CD14-positive monocyte (primary cell): Measurements from ENCODE around the gene NMNAT3. TPM values are rescaled to one million over a fixed set of nuclear protein-coding genes. Genes with fewer than 3 reads are reported as not detected.

Source experiments
- DNase-seq, 3 donors: peaks; one replicate each; pipeline ENCODE4 v3.0.0-alpha.2; 2011 to 2022
- H2AFZ ChIP-seq: 2 replicates; pipeline ENCODE4 v1.6.0; 2012; ENCODE audit warnings: mild to moderate bottlenecking, low read depth, low read length, inconsistent platforms; ENCODE audit not compliant: insufficient read depth, poor library complexity, severe bottlenecking
- H3K27ac ChIP-seq, 2 donors: 1 replicate in 1 of 2; 2 replicates in 1 of 2; pipeline ENCODE4 v1.5.1; 2012 to 2013; ENCODE audit warnings: low read length in 2 of 2, control low read depth in 1 of 2, inconsistent platforms in 1 of 2, low read depth in 1 of 2, mild to moderate bottlenecking in 1 of 2
- H3K27me3 ChIP-seq, 2 donors: one replicate each; pipeline versions ENCODE4 v1.6.0 to v1.6.1; 2011 to 2013; ENCODE audit warnings: low read length in 2 of 2; ENCODE audit not compliant: control insufficient read depth in 2 of 2, insufficient read depth in 2 of 2
- H3K36me3 ChIP-seq, 2 donors: replicated peaks in 1 of 2; 1 replicate in 1 of 2; 2 replicates in 1 of 2; pipeline versions ENCODE4 v1.5.1 to v1.6.1; 2012 to 2013; ENCODE audit warnings: low read length in 2 of 2, control low read depth in 1 of 2, inconsistent platforms in 1 of 2, mild to moderate bottlenecking in 1 of 2; ENCODE audit not compliant: insufficient read depth in 2 of 2, control insufficient read depth in 1 of 2
- H3K4me1 ChIP-seq, 2 donors: 1 replicate in 1 of 2; 2 replicates in 1 of 2; pipeline versions ENCODE4 v1.5.1 to v1.6.1; 2012 to 2013; ENCODE audit warnings: low read length in 2 of 2, control low read depth in 1 of 2, inconsistent platforms in 1 of 2, mild to moderate bottlenecking in 1 of 2, moderate library complexity in 1 of 2; ENCODE audit not compliant: insufficient read depth in 2 of 2, control insufficient read depth in 1 of 2
- H3K4me2 ChIP-seq: replicated peaks from 2 replicates; pipeline ENCODE3; 2012; ENCODE audit warnings: low read length, moderate library complexity, mild to moderate bottlenecking; ENCODE audit not compliant: poor library complexity, severe bottlenecking; ENCODE audit errors: extremely low read depth
- H3K4me3 ChIP-seq, 3 experiments: fragments of 200-600 bp in 1 of 3; sonication (generic) in 1 of 3; replicated peaks in 1 of 3; 1 replicate in 2 of 3; 2 replicates in 1 of 3; pipeline ENCODE4 v1.5.1; 2011 to 2013; ENCODE audit warnings: low read length in 3 of 3, mild to moderate bottlenecking in 3 of 3, control low read depth in 2 of 3, low read depth in 2 of 3, inconsistent platforms in 1 of 3, moderate library complexity in 1 of 3
- H3K79me2 ChIP-seq: 2 replicates; pipeline ENCODE4 v1.6.0; 2012; ENCODE audit warnings: mild to moderate bottlenecking, control low read depth, inconsistent platforms, low read length, moderate library complexity; ENCODE audit not compliant: insufficient read depth
- H3K9ac ChIP-seq: 2 replicates; pipeline ENCODE4 v1.6.0; 2017; ENCODE audit warnings: low read length, mild to moderate bottlenecking; ENCODE audit not compliant: insufficient read depth, poor library complexity, severe bottlenecking
- H3K9me3 ChIP-seq, 2 donors: replicated peaks in 1 of 2; 1 replicate in 1 of 2; 2 replicates in 1 of 2; pipeline versions ENCODE4 v1.5.1 to v1.6.1; 2012 to 2013; ENCODE audit warnings: low read length in 2 of 2, control low read depth in 1 of 2; ENCODE audit not compliant: control insufficient read depth in 1 of 2, insufficient read depth in 1 of 2
- H4K20me1 ChIP-seq: 2 replicates; pipeline ENCODE4 v1.6.0; 2012; ENCODE audit warnings: mild to moderate bottlenecking, low read length, control low read depth, moderate library complexity; ENCODE audit not compliant: insufficient read depth
- H3K27ac Mint-ChIP-seq, 7 donors: one replicate each; pipeline ENCODE4 v1.8.0; 2020; ENCODE audit warnings: mild to moderate bottlenecking in 7 of 7, mixed read lengths in 7 of 7, moderate library complexity in 6 of 7, inconsistent platforms in 2 of 7
- H3K27me3 Mint-ChIP-seq, 3 donors: one replicate each; pipeline ENCODE4 v1.8.0; 2021 to 2022; ENCODE audit warnings: low read depth in 3 of 3, mild to moderate bottlenecking in 3 of 3, mixed read lengths in 3 of 3, moderate library complexity in 3 of 3, inconsistent platforms in 1 of 3
- H3K36me3 Mint-ChIP-seq, 2 donors: one replicate each; pipeline ENCODE4 v1.8.0; 2020; ENCODE audit warnings: mixed read lengths in 2 of 2, inconsistent platforms in 1 of 2, mild to moderate bottlenecking in 1 of 2
- H3K4me1 Mint-ChIP-seq: one replicate; pipeline ENCODE4 v1.8.0; 2020; ENCODE audit warnings: mild to moderate bottlenecking, mixed read lengths
- H3K4me3 Mint-ChIP-seq, 2 donors: one replicate each; pipeline ENCODE4 v1.8.0; 2020; ENCODE audit warnings: mild to moderate bottlenecking in 2 of 2, mixed read lengths in 2 of 2, moderate library complexity in 1 of 2
- H3K9me3 Mint-ChIP-seq, 7 donors: one replicate each; pipeline ENCODE4 v1.8.0; 2020 to 2022; ENCODE audit warnings: mixed read lengths in 7 of 7, mild to moderate bottlenecking in 6 of 7, moderate library complexity in 6 of 7, inconsistent platforms in 2 of 7
- WGBS: methylation state at CpG from one replicate; pipeline ENCODE4 v1.1.5; 2013; ENCODE audit warnings: missing lambda C conversion rate; ENCODE audit not compliant: insufficient coverage; 5-methylcytosine and 5-hydroxymethylcytosine counted together
- intact Hi-C, 2 donors: fragments of 100-400 bp; cut with micrococcal nuclease; formaldehyde crosslinking; loops; one replicate each; pipeline versions ENCODE4 v1.15.0 to v1.15.1; 2023
- polyA plus RNA-seq, 3 donors: library from polyadenylated mRNA; depleted of rRNA in 1 of 3; unstranded in 2 of 3; stranded (reverse) in 1 of 3; fragments of 300-500 nt in 2 of 3; fragments of >200 nt in 1 of 3; fragmentation: Illumina TruSeq in 2 of 3; gene quantifications; 1 replicate in 2 of 3; 2 replicates in 1 of 3; pipeline ENCODE4 v1.2.3, GENCODE V29; 2012 to 2021
- TF ChIP-seq, protein P1 (sequence below): fragments of 200-600 bp; IDR thresholded peaks from one replicate; pipeline ENCODE4 v1.8.0; 2022; ENCODE audit warnings: antibody characterized with exemption, mild to moderate bottlenecking

The NMNAT3 gene
- polyA plus RNA-seq, 3 donors = 1.4 to 5.7 (median 2.9) TPM

- WGBS = 73% methylated on average over 11 of the region's 15 CpGs
- Mint-ChIP-seq H3K27ac (peak overlapping the region in 1 of 7 donors; percentile 50), H3K36me3 (no peaks in the 10 kb centered on the region), H3K4me1 (peaks cover 4% of the 10 kb centered on the region), H3K4me3 (no peak overlapping the region), H3K27me3 (peaks cover 19 to 28% (median 22%) of the 10 kb centered on the region in 3 donors), H3K9me3 (peaks cover 0 to 4% (median 0%) of the 10 kb centered on the region in 7 donors)
- no peak overlapping the region for H3K4me2 ChIP-seq
- no peaks in the 10 kb centered on the region for H3K79me2 ChIP-seq
- peaks cover 9 to 27% of the 10 kb centered on the region in 2 donors for H3K27me3 ChIP-seq
- H4K20me1 ChIP-seq = no peaks in the 10 kb centered on the region
- DNase-seq = no peak
- intact Hi-C loops = no loop called here
- H3K9ac ChIP-seq = no peak overlapping the region
- no peak overlapping the region for H3K27ac ChIP-seq
- H3K36me3 ChIP-seq = no peaks in the 10 kb centered on the region
- no peak overlapping the region for H2AFZ ChIP-seq
- peaks cover 0 to 7% of the 10 kb centered on the region in 2 donors for H3K9me3 ChIP-seq
- TF ChIP-seq, protein P1, sequence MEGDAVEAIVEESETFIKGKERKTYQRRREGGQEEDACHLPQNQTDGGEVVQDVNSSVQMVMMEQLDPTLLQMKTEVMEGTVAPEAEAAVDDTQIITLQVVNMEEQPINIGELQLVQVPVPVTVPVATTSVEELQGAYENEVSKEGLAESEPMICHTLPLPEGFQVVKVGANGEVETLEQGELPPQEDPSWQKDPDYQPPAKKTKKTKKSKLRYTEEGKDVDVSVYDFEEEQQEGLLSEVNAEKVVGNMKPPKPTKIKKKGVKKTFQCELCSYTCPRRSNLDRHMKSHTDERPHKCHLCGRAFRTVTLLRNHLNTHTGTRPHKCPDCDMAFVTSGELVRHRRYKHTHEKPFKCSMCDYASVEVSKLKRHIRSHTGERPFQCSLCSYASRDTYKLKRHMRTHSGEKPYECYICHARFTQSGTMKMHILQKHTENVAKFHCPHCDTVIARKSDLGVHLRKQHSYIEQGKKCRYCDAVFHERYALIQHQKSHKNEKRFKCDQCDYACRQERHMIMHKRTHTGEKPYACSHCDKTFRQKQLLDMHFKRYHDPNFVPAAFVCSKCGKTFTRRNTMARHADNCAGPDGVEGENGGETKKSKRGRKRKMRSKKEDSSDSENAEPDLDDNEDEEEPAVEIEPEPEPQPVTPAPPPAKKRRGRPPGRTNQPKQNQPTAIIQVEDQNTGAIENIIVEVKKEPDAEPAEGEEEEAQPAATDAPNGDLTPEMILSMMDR = no peak
- H3K4me1 ChIP-seq = peaks cover 2 to 3% of the 10 kb centered on the region in 2 donors
- H3K4me3 ChIP-seq = no peak overlapping the region
These were observed 143.9 kb downstream of the NMNAT3 start for GRCh38 chr3:139533781-139534454.

GRCh38 chr3:139532976-139533375 lies 144.8 kb downstream of the NMNAT3 start:
- Histone ChIP-seq H4K20me1 (no peaks in the 10 kb centered on the region), H3K79me2 (no peaks in the 10 kb centered on the region), H3K27me3 (peaks cover under 1 to 18% of the 10 kb centered on the region in 2 donors), H3K9ac (no peak overlapping the region), H2AFZ (no peak overlapping the region), H3K9me3 (no peaks in the 10 kb centered on the region), H3K4me2 (no peak overlapping the region), H3K4me1 (no peaks in the 10 kb centered on the region), H3K36me3 (no peaks in the 10 kb centered on the region), H3K4me3 (no peak overlapping the region), H3K27ac (no peak overlapping the region)
- no peak overlapping the region for H3K4me3 Mint-ChIP-seq
- DNase-seq = no peak
- TF ChIP-seq, protein P1 = no peak
- intact Hi-C loops = no loop called here
- H3K27me3 Mint-ChIP-seq = peaks cover 10 to 19% (median 13%) of the 10 kb centered on the region in 3 donors
- no peak overlapping the region for H3K27ac Mint-ChIP-seq
- no peaks in the 10 kb centered on the region for H3K36me3 Mint-ChIP-seq
- no peaks in the 10 kb centered on the region for H3K9me3 Mint-ChIP-seq
- 84% methylated on average over 4 of the region's 7 CpGs for WGBS
- H3K4me1 Mint-ChIP-seq = no peaks in the 10 kb centered on the region
